CD4-positive, alpha-beta T cell treated with Interleukin-17A for 1 hour (primary cell): ENCODE data around the gene PRKN.
"Not testable (repeated sequence)": the region's sequence is repeated elsewhere in the genome, so short reads cannot be mapped to it uniquely, and the experiment has no call there.

Experiments
- DNase-seq: peaks from one replicate; pipeline ENCODE4 v3.0.0-alpha.2; 2020

Gene PRKN

DNA sequence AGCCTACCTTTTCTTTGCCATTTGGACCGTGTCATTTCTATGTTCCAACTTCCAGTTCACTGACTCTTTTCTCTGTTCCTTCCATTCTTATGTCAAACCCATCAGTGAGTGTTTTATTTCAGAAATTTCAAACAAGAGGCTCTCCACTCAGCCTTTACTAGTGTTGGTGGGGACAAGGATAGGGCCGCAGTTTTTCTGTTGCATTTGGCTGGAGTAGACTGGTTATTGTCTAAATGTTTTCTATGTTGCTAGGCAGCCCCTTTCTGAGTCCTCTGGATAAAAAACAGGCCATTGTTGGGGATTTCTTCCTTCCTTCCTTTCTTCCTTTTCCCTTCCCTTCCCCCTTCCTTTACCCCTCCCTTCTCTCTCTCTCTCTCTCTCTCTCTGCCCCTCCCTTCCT, 288.6 kb downstream of the PRKN start:
- no peak for DNase-seq

DNA sequence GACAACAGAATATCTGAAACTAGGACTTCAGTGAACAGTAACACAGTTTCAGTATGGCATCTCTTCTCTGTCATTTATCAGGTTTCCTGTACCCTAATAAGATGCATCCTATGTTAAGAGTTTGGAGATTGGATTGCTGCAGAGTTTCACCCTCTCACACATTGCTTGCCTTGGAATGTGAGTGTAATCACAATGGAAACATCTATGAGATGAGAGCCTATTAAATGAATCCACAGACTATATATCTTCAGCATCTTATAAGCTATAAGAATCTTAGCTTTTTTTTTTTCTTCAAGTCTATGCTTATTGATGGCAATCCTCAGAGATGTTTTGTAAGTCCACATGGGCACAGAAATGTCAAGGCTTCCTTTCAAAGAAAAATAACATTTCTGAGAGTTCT, 292.5 kb downstream of the PRKN start:
- no peak for DNase-seq

- no peak for DNase-seq
Observed at GRCh38 chr6:162421004-162421403, 306.6 kb downstream of the PRKN start.

GRCh38 chr6:162416831-162417537, 310.6 kb downstream of the PRKN start:
- DNase-seq = no peak

- no peak for DNase-seq
Observed at GRCh38 chr6:162416307-162416706, 311.3 kb downstream of the PRKN start.

DNA sequence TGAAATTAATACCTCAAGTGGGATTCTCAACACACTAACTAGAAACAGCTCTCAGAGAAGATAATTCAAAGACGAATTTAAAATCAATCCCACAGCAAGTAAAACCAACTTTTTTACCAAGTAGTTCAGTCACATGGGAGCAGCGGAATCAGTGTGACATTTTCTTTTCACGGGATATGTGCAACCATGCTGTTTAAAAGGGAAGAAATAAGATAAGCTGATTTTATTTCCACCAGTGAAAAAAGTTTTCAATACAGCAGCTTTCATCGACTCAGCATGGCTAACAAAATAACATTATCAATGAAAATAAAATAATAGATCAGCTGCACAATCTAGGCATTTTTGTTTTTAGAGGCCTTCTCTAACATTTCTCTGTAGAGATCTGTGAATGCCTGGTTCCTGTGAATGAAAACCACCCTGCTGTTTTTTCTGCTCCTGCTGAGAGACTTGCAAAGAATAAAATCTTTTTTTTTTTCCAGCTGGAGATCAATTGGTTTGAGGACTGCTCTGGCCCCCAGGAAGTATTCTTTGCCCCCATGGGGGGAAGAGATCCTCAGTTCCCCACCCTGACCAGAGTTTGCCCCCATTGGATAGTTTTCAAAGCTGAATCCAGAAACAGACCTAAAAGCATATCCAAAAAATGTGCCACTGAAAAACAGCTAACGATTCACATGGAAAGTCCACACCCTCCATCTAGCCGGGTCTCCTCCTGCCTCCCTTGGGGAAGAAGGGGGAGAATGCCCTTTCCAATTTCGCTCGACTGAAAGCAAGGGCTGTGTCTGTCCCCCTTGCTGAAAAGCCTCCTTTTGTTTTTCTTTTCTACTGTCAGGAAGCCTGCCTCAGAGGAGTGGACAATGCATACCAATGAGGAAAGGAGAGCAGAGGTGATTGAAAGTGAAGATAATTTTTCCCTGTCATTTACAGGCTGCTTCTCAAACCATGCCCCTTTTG, 317.6 kb downstream of the PRKN start:
- DNase-seq = no peak

DNA sequence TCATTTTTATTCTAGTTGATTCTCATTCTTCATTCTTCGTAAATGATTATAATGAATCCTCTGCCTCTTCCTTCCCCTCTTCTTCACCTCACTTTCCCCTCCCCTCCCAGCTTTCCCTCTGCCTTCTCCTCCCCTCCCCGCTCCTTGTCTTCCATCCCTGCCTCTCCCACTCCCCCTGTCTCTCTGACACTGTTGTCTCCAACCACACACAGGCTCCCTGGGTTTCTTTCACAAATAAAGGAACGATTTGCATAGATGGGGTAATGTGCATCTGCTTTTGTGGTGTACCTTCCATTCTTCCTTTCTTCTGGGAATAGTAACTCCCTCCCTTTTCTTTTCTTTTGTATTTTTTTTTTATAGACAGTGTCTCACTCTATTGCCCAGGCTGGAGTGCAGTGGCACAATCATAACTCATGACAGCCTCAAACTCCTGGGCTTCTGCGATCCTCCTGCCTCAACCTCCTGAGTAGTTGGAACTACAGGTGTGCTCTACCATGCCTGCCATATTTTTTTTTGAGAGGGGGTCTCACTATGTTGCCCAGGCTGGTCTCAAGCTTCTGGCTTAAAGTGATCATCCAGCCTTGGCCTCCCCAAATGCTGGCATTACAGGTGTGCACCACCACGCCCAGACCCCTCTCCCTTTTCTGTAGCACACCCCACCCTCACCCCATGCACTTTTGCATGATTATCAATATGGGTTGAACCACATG, 318.6 kb downstream of the PRKN start:
- DNase-seq = no peak

- DNase-seq = no peak
Observed at GRCh38 chr6:162404951-162405350, 322.6 kb downstream of the PRKN start.

DNA sequence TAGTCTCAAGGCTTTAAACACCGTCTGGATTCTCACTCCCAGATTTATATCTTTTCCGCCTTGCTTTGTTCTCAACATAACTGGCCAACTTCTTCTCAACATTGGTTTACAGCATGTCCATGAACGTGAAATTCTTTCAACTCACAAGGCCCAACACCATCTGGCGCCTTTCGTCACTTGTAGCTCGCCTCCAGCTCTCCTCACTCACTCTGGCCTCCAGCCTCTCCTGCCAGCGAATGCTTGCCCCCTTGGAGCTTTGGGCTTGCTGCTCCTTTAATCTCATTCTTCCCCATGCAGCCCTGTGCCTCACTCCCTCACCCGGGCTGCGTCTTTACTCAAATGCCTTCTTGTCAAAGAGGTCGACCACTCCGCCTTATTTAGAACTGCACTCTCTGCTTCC, 324.5 kb downstream of the PRKN start:
- no peak for DNase-seq

DNA sequence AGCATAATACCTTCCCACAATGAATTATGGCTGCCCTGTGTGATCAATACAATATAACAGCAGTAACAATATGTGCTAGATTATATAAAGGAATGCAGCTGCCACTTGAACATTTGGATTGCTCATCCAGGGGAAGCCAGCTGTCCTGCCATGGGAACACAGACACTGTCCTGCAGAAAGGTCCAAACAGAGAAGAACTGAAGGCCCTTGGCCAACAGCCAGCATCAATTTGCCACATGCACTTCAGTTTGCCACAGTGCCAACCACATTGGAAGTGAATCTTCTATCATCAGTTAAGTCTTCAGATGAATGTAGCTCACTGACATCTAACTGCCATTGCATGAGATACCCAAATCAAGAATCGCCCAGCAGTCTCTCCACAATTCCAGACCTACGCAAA, 332.4 kb downstream of the PRKN start:
- DNase-seq = no peak

GRCh38 chr6:162390961-162391811, 336.4 kb downstream of the PRKN start:
- DNase-seq = not testable (repeated sequence)

DNA sequence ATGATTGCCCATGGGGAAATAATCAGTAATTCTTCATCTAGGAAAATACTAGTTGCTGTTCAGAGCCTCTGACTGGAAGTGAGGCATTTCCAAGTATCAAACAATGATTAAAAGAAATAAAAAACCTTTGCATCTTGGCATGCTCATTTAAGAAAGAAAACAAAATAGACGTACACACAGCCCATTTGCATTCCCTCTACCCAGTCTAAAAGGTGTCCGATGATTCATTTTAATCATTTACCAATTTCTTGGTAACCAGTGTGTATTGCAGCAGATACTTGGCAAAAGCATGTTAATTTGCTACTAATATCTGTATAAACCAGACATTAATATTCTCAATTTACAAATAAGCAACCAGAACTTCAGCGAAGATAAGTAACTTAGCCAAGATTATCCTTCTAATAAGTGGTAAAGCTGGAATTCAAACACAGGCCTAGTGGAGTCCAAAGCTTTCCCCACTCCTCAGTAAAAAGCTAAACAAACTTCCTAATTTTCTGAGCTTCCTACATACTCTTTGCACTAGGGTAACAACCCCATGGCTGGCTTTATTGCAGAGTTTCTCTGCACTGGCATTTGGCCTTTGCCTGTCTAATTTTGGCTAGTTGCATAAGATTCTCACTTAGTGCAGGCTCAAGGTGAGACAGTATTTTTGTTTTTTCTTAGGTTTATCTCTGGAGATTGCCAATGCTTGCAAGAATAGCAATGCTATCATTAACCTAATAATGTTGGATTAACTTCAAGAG, 338.1 kb downstream of the PRKN start:
- no peak for DNase-seq

GRCh38 chr6:162388383-162388777, 339.2 kb downstream of the PRKN start:
- no peak for DNase-seq

GRCh38 chr6:162387718-162388382, 339.7 kb downstream of the PRKN start:
- no peak for DNase-seq

DNA sequence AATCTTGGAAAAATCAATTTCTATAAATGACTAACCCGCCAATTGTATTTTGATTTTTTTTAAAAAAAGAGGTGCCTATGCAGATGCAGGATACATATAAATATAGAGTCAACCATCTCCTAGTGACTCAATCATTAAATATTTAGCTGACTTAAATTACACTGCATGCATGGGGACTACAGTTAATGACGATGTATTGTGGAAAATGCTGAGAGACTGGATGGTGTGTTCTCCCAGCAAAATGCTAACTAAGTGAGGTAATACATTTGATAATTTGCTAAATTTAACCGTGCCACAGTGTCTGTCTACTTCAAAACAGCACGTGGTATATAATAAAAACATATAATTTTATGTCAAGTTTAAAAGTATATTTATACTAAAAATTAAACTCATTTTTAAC, 341.6 kb downstream of the PRKN start:
- no peak for DNase-seq

DNA sequence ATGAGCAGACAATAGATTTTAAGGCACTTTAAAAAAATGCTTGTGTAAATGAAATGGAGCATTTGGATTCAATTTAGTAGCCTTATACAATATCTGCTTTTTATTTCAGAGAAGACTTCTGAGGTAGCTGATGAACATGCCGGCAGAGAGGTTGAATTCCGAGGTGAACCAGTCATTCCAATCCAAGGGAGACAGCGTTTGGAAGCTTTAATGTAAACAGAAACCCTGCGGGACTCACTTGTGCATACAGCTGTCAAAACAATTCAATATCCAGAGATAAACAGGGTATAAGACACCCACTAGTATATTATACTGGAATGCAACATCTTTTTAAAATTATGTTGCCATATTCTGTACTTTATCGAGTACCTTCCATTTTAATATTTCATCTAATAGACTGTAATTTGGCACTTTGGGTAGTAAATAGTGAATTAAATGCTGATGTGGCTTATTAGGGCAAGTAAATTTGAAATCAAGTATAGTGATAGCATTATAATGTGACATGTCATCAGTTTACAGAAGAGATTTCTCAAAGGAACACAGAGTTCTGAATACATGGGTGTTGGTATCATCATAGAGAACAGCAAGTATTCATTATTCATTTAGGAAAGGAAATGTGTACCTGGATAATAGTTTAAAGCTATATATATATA, 347.7 kb downstream of the PRKN start:
- no peak for DNase-seq

DNA sequence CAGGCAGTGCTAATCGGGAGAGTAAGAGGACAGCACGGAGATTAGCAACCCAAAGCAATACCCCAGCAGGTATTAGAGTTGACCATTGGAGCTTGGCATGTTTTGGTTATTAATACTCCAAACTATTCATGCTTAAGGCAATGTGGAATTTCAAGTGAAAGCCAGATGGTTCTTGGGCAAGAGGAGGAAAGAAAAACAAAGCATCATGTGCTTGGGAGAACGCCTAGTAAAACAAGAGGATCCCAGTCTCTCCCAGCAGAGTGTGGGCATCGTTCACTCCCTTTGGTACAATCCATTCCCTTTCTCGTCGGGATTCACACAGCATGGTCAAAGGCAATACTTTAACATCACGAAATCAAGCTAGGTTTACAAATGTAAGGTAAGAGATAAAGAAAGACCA, 349.8 kb downstream of the PRKN start:
- no peak for DNase-seq

- no peak for DNase-seq
Observed at GRCh38 chr6:162373868-162374267, 353.7 kb downstream of the PRKN start.

- no peak for DNase-seq
Observed at GRCh38 chr6:162373192-162373591, 354.4 kb downstream of the PRKN start.

- no peak for DNase-seq
Observed at GRCh38 chr6:162372106-162372505, 355.5 kb downstream of the PRKN start.

GRCh38 chr6:162371121-162371520, 356.4 kb downstream of the PRKN start:
- no peak for DNase-seq
